Stomach (tissue), 9 donors: ENCODE measurements around the gene MTHFSD. TPM values are rescaled to one million over a fixed set of nuclear protein-coding genes. Genes with fewer than 3 reads are reported as not detected.

ENCODE experiments used
- DNase-seq, 2 donors: peaks; one replicate each; pipeline versions ENCODE4 v3.0.0 to v3.0.0-alpha.2; 2013 to 2019
- H3K27ac ChIP-seq, 5 donors: fragments of 200-600 bp in 4 of 5; sonication (generic) in 4 of 5; one replicate each; pipeline ENCODE4 v1.5.1; 2013 to 2019; ENCODE audit warnings: mild to moderate bottlenecking in 1 of 5, moderate library complexity in 1 of 5
- H3K27me3 ChIP-seq, 3 donors: fragments of 200-600 bp; sonication (generic); one replicate each; pipeline ENCODE4 v1.5.1; 2017 to 2019; ENCODE audit warnings: mixed run types in 1 of 3
- H3K36me3 ChIP-seq, 4 donors: fragments of 200-600 bp; sonication (generic); 1 replicate in 3 of 4; 2 replicates in 1 of 4; pipeline ENCODE4 v1.5.1; 2016 to 2019
- H3K4me1 ChIP-seq, 4 donors: fragments of 200-600 bp; sonication (generic); one replicate each; pipeline ENCODE4 v1.5.1; 2016 to 2019
- H3K4me3 ChIP-seq, 4 donors: fragments of 200-600 bp; sonication (generic) in 3 of 4; one replicate each; pipeline ENCODE4 v1.5.1; 2016 to 2019; ENCODE audit warnings: mild to moderate bottlenecking in 1 of 4
- H3K9me3 ChIP-seq, 4 donors: fragments of 200-600 bp; sonication (generic); one replicate each; pipeline ENCODE4 v1.5.1; 2016 to 2019
- EP300 ChIP-seq: sonication (generic); formaldehyde crosslinking; IDR thresholded peaks from one replicate; pipeline ENCODE4 v1.6.1; 2017; ENCODE audit warnings: antibody characterized with exemption
- POLR2A ChIP-seq, 4 donors: fragments of 450-650 bp; IDR thresholded peaks; one replicate each; pipeline ENCODE4 v1.6.1; 2016; ENCODE audit warnings: antibody characterized with exemption in 4 of 4, control low read depth in 2 of 4, mild to moderate bottlenecking in 1 of 4, moderate library complexity in 1 of 4
- POLR2AphosphoS5 ChIP-seq, 3 donors: sonication (generic); formaldehyde crosslinking; IDR thresholded peaks; one replicate each; pipeline ENCODE4 v1.6.1; 2016; ENCODE audit warnings: antibody characterized with exemption in 3 of 3
- WGBS, 5 donors: extraction: QIAGEN DNeasy Blood & Tissue Kit in 3 of 5; methylation state at CpG; one replicate each; pipeline versions ENCODE4 v1.1.5 to v1.1.7; 2013 to 2018; 5-methylcytosine and 5-hydroxymethylcytosine counted together
- intact Hi-C: fragments of 100-400 bp; cut with DNase I; formaldehyde crosslinking; loops from one replicate; pipeline ENCODE4 v1.15.1; 2023; ENCODE audit warnings: low total_unique reads
- polyA plus RNA-seq, 3 donors: library from polyadenylated mRNA; stranded (reverse); fragments of 200-250 nt; gene quantifications; one replicate each; pipeline ENCODE4 v1.2.3, GENCODE V29; 2013
- total RNA-seq, 5 donors: library from RNA; depleted of rRNA; stranded (reverse); fragments of >200 nt; gene quantifications; one replicate each; pipeline versions ENCODE4 v1.1.0 to v1.2.3, GENCODE V29; 2014 to 2016
- TF ChIP-seq, protein P1 (sequence below), 7 experiments: fragments of 450-650 bp in 4 of 7; fragments of 200-600 bp in 3 of 7; sonication (generic) in 3 of 7; IDR thresholded peaks; one replicate each; pipeline ENCODE4 v1.5.1; 2016 to 2019; ENCODE audit warnings: antibody characterized with exemption in 7 of 7, control low read depth in 2 of 7, mild to moderate bottlenecking in 1 of 7
- donor health status: healthy with polysubstance abuse.
- donor health status: Bipolar disorder and iron deficiency.
- donor health status: healthy.

MTHFSD gene
- total and polyA plus RNA-seq, 8 donors, result 3.5 to 23.1 (median 7.7) TPM

DNA sequence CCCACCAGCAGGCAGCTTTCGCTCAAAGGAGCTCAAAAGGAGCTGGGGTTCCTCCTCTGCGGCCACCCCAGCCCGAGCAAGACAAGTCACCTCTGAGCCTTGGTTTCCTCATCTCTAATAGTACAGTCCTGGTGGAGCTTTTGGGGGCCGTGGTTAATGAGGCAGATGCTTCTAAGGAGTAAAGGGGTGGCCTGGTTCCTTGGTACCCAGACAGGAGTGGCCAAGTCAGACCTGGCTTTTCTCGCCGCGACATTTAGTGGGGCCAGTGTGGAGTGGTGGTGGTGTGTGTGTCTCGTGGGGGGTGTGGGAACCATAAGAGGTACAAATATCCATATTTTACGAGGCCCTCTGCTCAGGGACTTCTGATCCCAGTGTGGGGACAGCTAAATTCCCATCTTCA is 38.0 kb downstream of the MTHFSD start:
- intact Hi-C loops, result no loop called here
- no peaks in the 10 kb centered on the region for H3K9me3 ChIP-seq
- peaks cover 9 to 37% (median 28%) of the 10 kb centered on the region in 4 donors for H3K4me1 ChIP-seq
- H3K27me3 ChIP-seq, result peaks cover 0 to 98% (median 83%) of the 10 kb centered on the region in 3 donors
- peaks cover 0 to 35% (median 3%) of the 10 kb centered on the region in 4 donors for H3K36me3 ChIP-seq
- H3K4me3 ChIP-seq, result peak overlapping the region; percentile 53 to 73 (median 66)
- WGBS, 5 donors, result 21 to 39% (median 37%) methylated on average over 9 of the region's 9 CpGs
- peak overlapping the region; percentile 58 to 99 (median 91) for H3K27ac ChIP-seq
- TF ChIP-seq POLR2AphosphoS5 (IDR thresholded peaks at IDR 0.05) (no peak), POLR2A (IDR thresholded peaks at IDR 0.05) (no peak), EP300 (no peak)
- TF ChIP-seq, protein P1, sequence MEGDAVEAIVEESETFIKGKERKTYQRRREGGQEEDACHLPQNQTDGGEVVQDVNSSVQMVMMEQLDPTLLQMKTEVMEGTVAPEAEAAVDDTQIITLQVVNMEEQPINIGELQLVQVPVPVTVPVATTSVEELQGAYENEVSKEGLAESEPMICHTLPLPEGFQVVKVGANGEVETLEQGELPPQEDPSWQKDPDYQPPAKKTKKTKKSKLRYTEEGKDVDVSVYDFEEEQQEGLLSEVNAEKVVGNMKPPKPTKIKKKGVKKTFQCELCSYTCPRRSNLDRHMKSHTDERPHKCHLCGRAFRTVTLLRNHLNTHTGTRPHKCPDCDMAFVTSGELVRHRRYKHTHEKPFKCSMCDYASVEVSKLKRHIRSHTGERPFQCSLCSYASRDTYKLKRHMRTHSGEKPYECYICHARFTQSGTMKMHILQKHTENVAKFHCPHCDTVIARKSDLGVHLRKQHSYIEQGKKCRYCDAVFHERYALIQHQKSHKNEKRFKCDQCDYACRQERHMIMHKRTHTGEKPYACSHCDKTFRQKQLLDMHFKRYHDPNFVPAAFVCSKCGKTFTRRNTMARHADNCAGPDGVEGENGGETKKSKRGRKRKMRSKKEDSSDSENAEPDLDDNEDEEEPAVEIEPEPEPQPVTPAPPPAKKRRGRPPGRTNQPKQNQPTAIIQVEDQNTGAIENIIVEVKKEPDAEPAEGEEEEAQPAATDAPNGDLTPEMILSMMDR (IDR thresholded peaks at IDR 0.05), result no peak
- peak in 1 of 2 donors; percentile 32 for DNase-seq

DNA sequence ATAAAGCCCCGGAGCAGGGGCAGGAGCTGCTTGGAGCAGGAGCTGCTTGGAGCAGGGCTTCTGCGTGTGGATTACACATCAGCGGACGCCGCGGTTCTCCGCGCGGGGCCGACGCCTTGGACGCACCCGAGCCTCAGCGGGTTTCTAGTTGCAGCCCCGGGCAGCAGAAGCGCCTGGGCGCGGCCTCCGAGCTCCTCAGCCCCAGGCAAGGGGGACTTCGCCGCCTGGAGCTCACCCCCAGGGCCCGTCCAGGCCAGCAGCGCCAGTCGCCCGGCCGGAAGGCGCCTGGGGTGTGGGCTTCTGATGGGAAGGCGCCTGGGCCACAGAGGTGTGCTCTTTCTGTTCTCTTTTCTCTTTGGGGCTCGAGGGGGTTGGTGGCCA is 38.4 kb downstream of the MTHFSD start:
- no peak for TF ChIP-seq POLR2AphosphoS5 (IDR thresholded peaks at IDR 0.05)
- H3K27ac ChIP-seq, result peak overlapping the region; percentile 58 to 99 (median 91)

DNA sequence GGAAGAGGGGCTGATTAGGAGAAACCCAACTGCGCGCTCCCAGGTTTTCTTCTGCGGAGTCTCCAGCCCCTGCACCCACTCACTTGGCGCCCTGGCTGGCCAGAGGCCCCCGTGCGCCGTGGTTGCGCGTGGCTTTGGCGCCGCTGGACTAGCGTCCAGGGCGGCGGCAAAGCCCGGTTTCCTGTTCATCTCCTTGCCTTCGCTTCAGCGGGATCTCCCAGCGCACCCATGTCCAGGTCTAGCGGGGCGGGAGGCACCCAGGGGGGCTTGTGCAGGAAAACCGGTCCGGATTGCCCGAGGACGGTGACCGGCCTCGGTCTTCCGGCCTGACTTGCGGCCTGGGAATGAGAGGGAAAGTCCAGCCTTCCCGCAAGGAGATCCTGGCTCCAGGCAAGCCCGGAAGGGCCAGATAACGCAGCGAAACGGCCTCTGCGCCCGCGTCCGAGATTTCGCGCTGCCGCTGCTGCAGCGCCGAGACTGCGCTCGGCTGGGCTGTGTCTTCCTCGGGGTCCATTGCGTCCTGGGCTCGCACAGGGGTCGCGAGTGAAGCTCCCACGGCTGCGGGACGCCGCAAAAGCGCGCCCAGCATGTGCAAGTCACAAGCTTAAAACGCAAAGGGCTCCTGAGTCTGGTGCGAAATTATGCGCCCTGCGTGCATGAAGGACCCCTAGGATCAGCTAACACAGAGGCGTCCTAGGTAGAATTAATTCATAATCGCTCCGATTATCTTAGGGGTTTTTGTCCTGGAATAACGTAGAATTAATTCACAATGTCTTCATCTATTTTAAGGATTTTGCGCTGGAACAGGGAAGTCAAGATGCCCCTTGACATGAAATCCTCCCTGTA is 39.0 kb downstream of the MTHFSD start:
- no peak for TF ChIP-seq EP300
- TF ChIP-seq, protein P1 (IDR thresholded peaks at IDR 0.05), result no peak
- no peak for TF ChIP-seq POLR2AphosphoS5 (IDR thresholded peaks at IDR 0.05)
- TF ChIP-seq POLR2A (IDR thresholded peaks at IDR 0.05), result no peak
- Histone ChIP-seq H3K4me3 (peak overlapping the region; percentile 53 to 73 (median 66)), H3K27ac (peak overlapping the region; percentile 67 to 99 (median 91)), H3K4me1 (peaks cover 9 to 45% (median 31%) of the 10 kb centered on the region in 4 donors), H3K27me3 (peaks cover 0 to 100% (median 87%) of the 10 kb centered on the region in 3 donors), H3K36me3 (peaks cover 0 to 40% (median 3%) of the 10 kb centered on the region in 4 donors), H3K9me3 (no peaks in the 10 kb centered on the region)
- peak in 1 of 2 donors; percentile 47 for DNase-seq
- 5 to 22% (median 10%) methylated on average over 30 to 64 of the region's 64 CpGs for whole genome bisulfite sequencing, 5 donors
- intact Hi-C loops, result no loop called here

More for the DNA sequence above, 38.4 kb downstream of the MTHFSD start:
- Histone ChIP-seq H3K4me1 (peaks cover 9 to 39% (median 28%) of the 10 kb centered on the region in 4 donors), H3K9me3 (no peaks in the 10 kb centered on the region), H3K27me3 (peaks cover 0 to 100% (median 87%) of the 10 kb centered on the region in 3 donors), H3K4me3 (peak overlapping the region; percentile 53 to 73 (median 66)), H3K36me3 (peaks cover 0 to 37% (median 3%) of the 10 kb centered on the region in 4 donors)
- 6 to 13% (median 9%) methylated on average over 11 to 29 of the region's 29 CpGs for WGBS, 5 donors
- intact Hi-C loops, result no loop called here
- DNase-seq, result peak in 1 of 2 donors; percentile 53

DNA sequence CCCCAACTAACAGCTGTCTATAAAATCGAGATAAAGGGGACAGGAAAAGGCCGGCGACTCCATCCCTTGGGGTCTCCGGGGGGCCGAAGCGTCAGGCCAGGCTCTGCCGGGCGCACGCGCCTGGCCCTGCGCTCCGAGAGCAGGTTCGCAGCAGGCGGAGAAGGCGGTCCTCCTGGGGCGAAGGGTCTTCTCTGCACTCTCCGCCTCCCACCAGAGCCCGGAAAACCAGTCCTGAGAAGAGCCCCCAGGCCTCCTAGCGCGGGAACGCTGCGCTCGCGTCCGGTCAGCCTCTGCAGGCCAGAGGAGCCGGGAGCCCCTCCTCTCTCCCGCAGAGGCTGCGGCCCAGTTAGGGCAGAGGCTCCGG is 39.6 kb downstream of the MTHFSD start:
- WGBS, 5 donors, result 10 to 23% (median 13%) methylated on average over 7 to 29 of the region's 29 CpGs
- TF ChIP-seq EP300 (no peak), POLR2AphosphoS5 (IDR thresholded peaks at IDR 0.05) (no peak), POLR2A (IDR thresholded peaks at IDR 0.05) (no peak)
- TF ChIP-seq, protein P1 (IDR thresholded peaks at IDR 0.05), result no peak
- intact Hi-C loops, result no loop called here
- Histone ChIP-seq H3K4me1 (peaks cover 10 to 44% (median 32%) of the 10 kb centered on the region in 4 donors), H3K9me3 (no peaks in the 10 kb centered on the region), H3K36me3 (peaks cover 0 to 43% (median 3%) of the 10 kb centered on the region in 4 donors), H3K27me3 (peaks cover 0 to 100% (median 87%) of the 10 kb centered on the region in 3 donors), H3K27ac (peak overlapping the region; percentile 67 to 99 (median 91)), H3K4me3 (peak overlapping the region; percentile 53 to 73 (median 66))
- DNase-seq, result peak in 1 of 2 donors; percentile 48
